Measurements from ENCODE around the gene NRG3. TPM values are rescaled to one million over a fixed set of nuclear protein-coding genes. Genes with fewer than 3 reads are reported as not detected.

NRG3 gene
- total RNA-seq, 1 experiment from 2014 or later = not detected

GRCh38 chr10:82236084-82236731, 361.2 kb downstream of the NRG3 start:
- Histone ChIP-seq H3K36me3 (ENCODE audit: control insufficient read depth in 1 of 2, insufficient read depth in 2 of 2, low read length in 2 of 2) (no peaks in the 10 kb centered on the region), H2AFZ (ENCODE audit: low read depth, low read length, poor library complexity, severe bottlenecking) (no peak overlapping the region), H3K9ac (ENCODE audit: low read length) (no peak overlapping the region), H3K27ac (ENCODE audit: low read depth, low read length) (no peak overlapping the region), H4K20me1 (ENCODE audit: insufficient read depth) (no peaks in the 10 kb centered on the region), H3K79me2 (ENCODE audit: insufficient read depth, low read length) (no peaks in the 10 kb centered on the region), H3K27me3 (ENCODE audit: insufficient read depth, low read length) (no peaks in the 10 kb centered on the region), H3K4me2 (ENCODE audit: low read length) (no peak overlapping the region), H3K9me2 (ENCODE audit: insufficient read depth) (no peaks in the 10 kb centered on the region), H3K9me3 (ENCODE audit: control insufficient read depth in 1 of 2, insufficient read depth in 1 of 2, low read depth in 1 of 2, low read length in 2 of 2) (peaks cover 0 to 8% of the 10 kb centered on the region in 2 experiments; a peak in 2 of 4 replicates), H3K4me3 (replicated peaks in 1 of 2; ENCODE audit: low read depth in 1 of 2, low read length in 2 of 2) (no peak overlapping the region), H3K4me1 (ENCODE audit: control insufficient read depth in 1 of 2, insufficient read depth in 2 of 2, low read length in 2 of 2) (no peaks in the 10 kb centered on the region)
- ChIA-PET RAD21 (ENCODE audit: low non-redundant PET in 1 of 2, low total read pairs in 2 of 2, uncharacterized antibody in 2 of 2, unreplicated experiment in 2 of 2) (no interaction called here), POLR2A (no interaction called here), CTCF (no interaction called here)
- no peak for ATAC-seq
- BruUV-seq (replicated peaks) = no TSS peak
- intact Hi-C loops (cut with micrococcal nuclease) = no loop called here
- no peak for DNase-seq (ENCODE audit: low read depth, low spot score)
- TF ChIP-seq, protein P1, sequence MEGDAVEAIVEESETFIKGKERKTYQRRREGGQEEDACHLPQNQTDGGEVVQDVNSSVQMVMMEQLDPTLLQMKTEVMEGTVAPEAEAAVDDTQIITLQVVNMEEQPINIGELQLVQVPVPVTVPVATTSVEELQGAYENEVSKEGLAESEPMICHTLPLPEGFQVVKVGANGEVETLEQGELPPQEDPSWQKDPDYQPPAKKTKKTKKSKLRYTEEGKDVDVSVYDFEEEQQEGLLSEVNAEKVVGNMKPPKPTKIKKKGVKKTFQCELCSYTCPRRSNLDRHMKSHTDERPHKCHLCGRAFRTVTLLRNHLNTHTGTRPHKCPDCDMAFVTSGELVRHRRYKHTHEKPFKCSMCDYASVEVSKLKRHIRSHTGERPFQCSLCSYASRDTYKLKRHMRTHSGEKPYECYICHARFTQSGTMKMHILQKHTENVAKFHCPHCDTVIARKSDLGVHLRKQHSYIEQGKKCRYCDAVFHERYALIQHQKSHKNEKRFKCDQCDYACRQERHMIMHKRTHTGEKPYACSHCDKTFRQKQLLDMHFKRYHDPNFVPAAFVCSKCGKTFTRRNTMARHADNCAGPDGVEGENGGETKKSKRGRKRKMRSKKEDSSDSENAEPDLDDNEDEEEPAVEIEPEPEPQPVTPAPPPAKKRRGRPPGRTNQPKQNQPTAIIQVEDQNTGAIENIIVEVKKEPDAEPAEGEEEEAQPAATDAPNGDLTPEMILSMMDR (IDR thresholded peaks at IDR 0.05 in 2 of 3, conservative IDR thresholded peaks at IDR 0.05 in 1 of 3; ENCODE audit: borderline replicate concordance in 1 of 3, insufficient read depth in 1 of 3, low read depth in 2 of 3, low read length in 2 of 3) = no peak
- no peak for TF ChIP-seq POLR2AphosphoS5 (IDR thresholded peaks at IDR 0.05; ENCODE audit: low read depth, low read length)

DNA sequence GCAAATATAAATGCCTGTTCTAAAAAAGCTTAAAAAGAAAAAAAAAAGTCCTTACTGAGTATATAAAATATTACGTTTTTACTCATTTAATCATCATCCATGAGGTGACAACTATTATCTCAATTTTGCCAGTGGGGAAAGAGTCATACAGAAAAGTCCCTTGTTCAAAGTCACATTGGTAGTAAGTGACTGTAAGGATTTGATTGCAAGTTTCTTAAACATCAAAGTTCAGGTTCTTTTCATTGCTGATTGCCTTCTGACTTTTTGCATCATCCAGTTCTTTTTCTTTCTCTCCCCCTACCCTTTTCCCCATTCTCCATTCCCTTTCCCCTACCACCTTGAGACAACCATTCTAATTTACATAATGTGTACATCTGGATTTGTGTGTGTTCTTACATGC, 363.3 kb downstream of the NRG3 start:
- RAD21 ChIA-PET (ENCODE audit: low non-redundant PET in 1 of 2, low total read pairs in 2 of 2, uncharacterized antibody in 2 of 2, unreplicated experiment in 2 of 2) = no interaction called here
- H3K9ac ChIP-seq (ENCODE audit: low read length) = no peak overlapping the region
- no peaks in the 10 kb centered on the region for H3K27me3 ChIP-seq (ENCODE audit: insufficient read depth, low read length)
- H3K4me1 ChIP-seq (ENCODE audit: control insufficient read depth in 1 of 2, insufficient read depth in 2 of 2, low read length in 2 of 2) = no peaks in the 10 kb centered on the region
- DNase-seq (ENCODE audit: low read depth, low spot score) (no peak), ATAC-seq (no peak)
- intact Hi-C loops (cut with micrococcal nuclease) = no loop called here
- no peak overlapping the region for H3K27ac ChIP-seq (ENCODE audit: low read depth, low read length)
- CTCF ChIA-PET = no interaction called here
- no TSS peak for BruUV-seq (replicated peaks)
- no peak overlapping the region for H3K4me2 ChIP-seq (ENCODE audit: low read length)
- H3K9me2 ChIP-seq (ENCODE audit: insufficient read depth) = no peaks in the 10 kb centered on the region
- no peak overlapping the region for H3K4me3 ChIP-seq (replicated peaks in 1 of 2; ENCODE audit: low read depth in 1 of 2, low read length in 2 of 2)
- TF ChIP-seq POLR2A (IDR thresholded peaks at IDR 0.05; ENCODE audit: borderline replicate concordance, extremely low read depth, insufficient read depth, insufficient read length) (no peak), EZH2 (IDR thresholded peaks at IDR 0.05) (no peak), EZH2phosphoT487 (IDR thresholded peaks at IDR 0.05; ENCODE audit: borderline replicate concordance) (no peak), FOSL1 (IDR thresholded peaks at IDR 0.05; ENCODE audit: low read depth) (no peak), ZNF274 (IDR thresholded peaks at IDR 0.05; ENCODE audit: low read depth, low read length) (no peak), TCF7L2 (IDR thresholded peaks at IDR 0.05; ENCODE audit: borderline replicate concordance, extremely low read depth, insufficient read depth, insufficient read length) (no peak), SP1 (IDR thresholded peaks at IDR 0.05; ENCODE audit: low read depth) (no peak), CEBPB (IDR thresholded peaks at IDR 0.05; ENCODE audit: low read depth) (no peak), SRF (IDR thresholded peaks at IDR 0.05; ENCODE audit: low read depth) (no peak), ELF1 (IDR thresholded peaks at IDR 0.05; ENCODE audit: borderline replicate concordance, low read depth) (no peak), POLR2AphosphoS5 (IDR thresholded peaks at IDR 0.05; ENCODE audit: low read depth, low read length) (no peak), JUND (IDR thresholded peaks at IDR 0.05) (no peak), RAD21 (IDR thresholded peaks at IDR 0.05; ENCODE audit: low read depth) (no peak), YY1 (IDR thresholded peaks at IDR 0.05; ENCODE audit: extremely low read depth, insufficient replicate concordance, low read depth, low read length) (no peak), SIN3A (IDR thresholded peaks at IDR 0.05; ENCODE audit: low read depth) (no peak)
- TF ChIP-seq, protein P2, sequence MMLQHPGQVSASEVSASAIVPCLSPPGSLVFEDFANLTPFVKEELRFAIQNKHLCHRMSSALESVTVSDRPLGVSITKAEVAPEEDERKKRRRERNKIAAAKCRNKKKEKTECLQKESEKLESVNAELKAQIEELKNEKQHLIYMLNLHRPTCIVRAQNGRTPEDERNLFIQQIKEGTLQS (IDR thresholded peaks at IDR 0.05) = no peak
- TF ChIP-seq, protein P1 (IDR thresholded peaks at IDR 0.05 in 2 of 3, conservative IDR thresholded peaks at IDR 0.05 in 1 of 3; ENCODE audit: borderline replicate concordance in 1 of 3, insufficient read depth in 1 of 3, low read depth in 2 of 3, low read length in 2 of 3) = no peak
- H3K9me3 ChIP-seq (ENCODE audit: control insufficient read depth in 1 of 2, insufficient read depth in 1 of 2, low read depth in 1 of 2, low read length in 2 of 2) = peaks cover 0 to 18% of the 10 kb centered on the region in 2 experiments; a peak in 2 of 4 replicates
- no peak overlapping the region for H2AFZ ChIP-seq (ENCODE audit: low read depth, low read length, poor library complexity, severe bottlenecking)
- no peaks in the 10 kb centered on the region for H4K20me1 ChIP-seq (ENCODE audit: insufficient read depth)
- POLR2A ChIA-PET = no interaction called here
- H3K79me2 ChIP-seq (ENCODE audit: insufficient read depth, low read length) = no peaks in the 10 kb centered on the region
- H3K36me3 ChIP-seq (ENCODE audit: control insufficient read depth in 1 of 2, insufficient read depth in 2 of 2, low read length in 2 of 2) = no peaks in the 10 kb centered on the region
